HG03060 (cell line): ENCODE measurements around the gene PLCH1.
"Not testable (repeated sequence)": the region's sequence is repeated elsewhere in the genome, so short reads cannot be mapped to it uniquely, and the experiment has no call there.

Experiments
- ATAC-seq: cut with Tn5 transposase; IDR thresholded peaks from one replicate; pipeline ENCODE4 v1.9.1; 2021; ENCODE audit warnings: low read depth, moderate number of reproducible peaks; ENCODE audit not compliant: unreplicated experiment

PLCH1 gene

GRCh38 chr3:155617346-155617925 lies 127.4 kb downstream of the PLCH1 start:
- no peak for ATAC-seq

- not testable (repeated sequence) for ATAC-seq
Measured at GRCh38 chr3:155615141-155615540, 129.7 kb downstream of the PLCH1 start.

- not testable (repeated sequence) for ATAC-seq
Measured at GRCh38 chr3:155614410-155614809, 130.5 kb downstream of the PLCH1 start.

- no peak for ATAC-seq
Measured at GRCh38 chr3:155611456-155611855, 133.4 kb downstream of the PLCH1 start.

- no peak for ATAC-seq
Measured at GRCh38 chr3:155609586-155609985, 135.3 kb downstream of the PLCH1 start.

DNA sequence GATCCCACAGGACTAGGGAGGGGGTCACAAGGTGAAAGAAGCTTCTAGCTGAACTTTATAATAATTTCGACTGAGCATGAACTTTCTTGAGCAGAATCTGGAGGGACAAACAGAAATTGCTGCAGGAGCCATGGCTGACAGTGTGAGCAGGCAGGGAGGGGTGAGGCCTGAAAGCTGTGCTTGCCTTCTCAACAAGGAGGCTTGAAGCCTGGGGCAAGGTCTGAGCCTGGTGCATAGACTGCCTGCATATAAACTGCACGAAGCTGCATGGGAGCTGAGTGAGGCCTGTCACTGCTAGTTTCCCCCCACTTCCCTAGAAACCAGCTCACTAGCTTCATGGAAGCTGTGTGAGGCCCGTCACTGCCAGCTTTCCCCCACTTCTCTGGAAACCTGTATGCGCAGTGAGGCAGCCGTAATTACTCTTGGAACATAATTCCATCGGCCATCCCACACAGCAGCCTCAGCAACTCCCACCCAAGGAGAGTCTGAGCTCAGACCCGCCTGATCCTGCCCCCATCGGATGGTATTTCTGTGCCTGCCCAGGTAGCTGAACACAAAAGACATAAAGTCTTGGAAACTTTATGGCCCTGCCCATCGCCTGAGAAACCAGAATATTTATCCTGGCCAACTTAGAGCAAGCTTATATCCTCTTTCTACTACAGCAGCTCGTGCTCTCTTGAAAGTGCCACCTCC lies 136.5 kb downstream of the PLCH1 start:
- ATAC-seq = no peak

DNA sequence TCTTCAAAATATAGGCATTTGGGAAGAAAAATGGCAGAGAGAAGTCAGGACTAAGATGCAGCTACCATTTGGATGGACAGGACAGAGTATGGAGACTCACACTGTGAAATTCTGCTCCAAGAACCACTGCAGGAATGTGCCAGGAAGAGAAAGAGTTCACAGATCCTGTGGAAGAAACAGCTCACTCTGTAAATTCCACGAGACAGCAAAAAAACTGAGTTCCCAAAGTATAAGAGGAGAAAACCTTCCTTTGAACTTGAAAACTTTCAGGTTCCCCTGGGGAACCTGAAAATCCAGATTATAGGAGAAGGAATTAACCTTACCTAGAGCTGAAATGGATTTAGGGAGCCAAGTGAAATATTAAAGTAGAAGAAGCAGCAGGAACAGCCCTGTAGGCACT lies 137.1 kb downstream of the PLCH1 start:
- no peak for ATAC-seq

DNA sequence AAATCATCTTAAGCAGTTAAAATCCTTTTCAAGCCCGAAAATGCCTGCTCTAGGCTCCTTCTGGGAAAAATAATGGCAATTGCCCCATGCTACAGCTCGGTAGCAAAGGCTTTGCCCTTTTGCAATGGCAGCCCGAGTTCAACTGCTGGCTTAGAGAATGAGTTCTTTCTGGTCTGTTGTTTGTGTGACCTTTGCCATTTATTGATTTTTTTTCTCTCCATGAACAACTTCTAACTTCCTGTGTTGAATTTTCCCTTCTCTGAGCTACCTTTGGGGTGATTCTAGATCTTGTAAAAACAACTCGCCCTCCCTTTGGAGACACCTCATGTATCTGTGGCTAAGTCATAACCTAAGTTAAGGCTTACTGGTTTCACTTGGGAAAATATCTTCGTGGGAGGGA lies 139.3 kb downstream of the PLCH1 start:
- no peak for ATAC-seq

DNA sequence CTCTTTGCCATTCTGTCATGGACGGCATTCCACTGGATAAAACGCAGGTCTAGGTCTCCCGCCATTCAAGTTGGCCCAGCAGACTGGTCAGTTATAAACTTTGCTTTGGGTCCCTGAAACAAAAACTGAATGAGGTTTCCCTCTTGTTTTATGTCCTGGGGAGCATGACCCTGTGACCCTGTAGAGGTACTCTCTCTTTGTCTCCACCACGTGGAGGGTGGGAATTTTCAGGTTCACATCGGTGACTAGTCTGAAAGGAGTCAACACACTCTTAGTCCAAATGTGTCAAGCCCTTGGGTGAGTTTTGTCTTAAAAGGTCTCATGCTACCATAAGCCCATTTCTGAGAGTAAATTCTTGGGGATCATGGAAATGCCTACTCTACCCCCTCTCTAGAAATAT lies 139.9 kb downstream of the PLCH1 start:
- ATAC-seq = no peak

GRCh38 chr3:155604126-155604525 lies 140.7 kb downstream of the PLCH1 start:
- ATAC-seq = no peak

- ATAC-seq = no peak
Measured at GRCh38 chr3:155603302-155603701, 141.6 kb downstream of the PLCH1 start.

- ATAC-seq = no peak
Measured at GRCh38 chr3:155602307-155602706, 142.6 kb downstream of the PLCH1 start.

GRCh38 chr3:155598671-155599070 lies 146.2 kb downstream of the PLCH1 start:
- ATAC-seq = no peak

- no peak for ATAC-seq
Measured at GRCh38 chr3:155596615-155597014, 148.3 kb downstream of the PLCH1 start.

DNA sequence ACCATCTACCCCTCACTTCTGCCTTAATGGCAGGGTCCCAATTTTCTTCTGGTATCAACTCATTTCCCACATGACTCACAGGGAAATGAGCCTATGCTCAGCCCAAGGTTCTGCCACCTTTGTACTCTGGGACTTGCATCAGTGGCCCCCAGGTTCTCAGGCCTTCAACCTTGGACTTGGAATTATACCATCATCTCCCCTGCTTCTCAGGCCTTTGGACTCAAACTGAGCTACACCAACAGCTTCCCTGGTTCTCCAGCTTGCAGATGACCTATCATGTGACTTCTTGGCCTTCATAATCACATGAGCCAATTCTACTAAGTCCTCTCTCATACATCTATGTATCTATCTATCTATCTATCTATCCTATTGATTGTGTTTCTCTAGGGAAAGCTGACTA lies 149.5 kb downstream of the PLCH1 start:
- ATAC-seq = no peak

DNA sequence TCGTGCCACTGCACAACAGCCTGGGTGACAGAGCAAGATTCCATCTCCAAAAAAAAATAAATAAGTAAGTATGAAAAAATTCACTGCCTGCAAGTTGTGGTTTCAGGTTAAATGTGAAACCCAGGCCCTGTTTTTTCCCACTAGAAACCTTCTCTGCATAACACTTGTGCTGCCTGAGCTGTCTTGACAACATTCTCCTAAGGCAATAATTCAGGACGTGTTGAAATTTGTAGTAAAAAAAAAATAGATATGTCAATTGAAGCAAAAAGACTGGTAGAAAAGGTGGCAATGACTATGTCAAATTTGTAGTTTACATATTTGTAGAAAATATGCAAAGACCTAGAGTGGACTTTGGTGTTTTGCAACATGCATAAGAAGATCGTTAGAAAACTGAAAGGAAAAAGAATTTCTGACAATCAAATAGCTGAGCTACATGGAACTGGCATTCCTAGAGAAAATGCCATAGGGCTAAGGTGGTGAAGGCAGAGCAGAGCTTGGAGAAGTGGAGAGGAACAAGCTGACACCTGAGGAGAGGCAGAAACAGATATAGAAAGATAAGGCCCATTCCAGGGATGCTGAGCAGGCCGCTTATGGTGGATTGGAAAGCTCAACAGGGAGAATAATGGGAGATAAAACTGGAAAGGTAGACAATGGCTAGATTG lies 150.2 kb downstream of the PLCH1 start:
- ATAC-seq = no peak

- no peak for ATAC-seq
Measured at GRCh38 chr3:155587581-155587980, 157.3 kb downstream of the PLCH1 start.

DNA sequence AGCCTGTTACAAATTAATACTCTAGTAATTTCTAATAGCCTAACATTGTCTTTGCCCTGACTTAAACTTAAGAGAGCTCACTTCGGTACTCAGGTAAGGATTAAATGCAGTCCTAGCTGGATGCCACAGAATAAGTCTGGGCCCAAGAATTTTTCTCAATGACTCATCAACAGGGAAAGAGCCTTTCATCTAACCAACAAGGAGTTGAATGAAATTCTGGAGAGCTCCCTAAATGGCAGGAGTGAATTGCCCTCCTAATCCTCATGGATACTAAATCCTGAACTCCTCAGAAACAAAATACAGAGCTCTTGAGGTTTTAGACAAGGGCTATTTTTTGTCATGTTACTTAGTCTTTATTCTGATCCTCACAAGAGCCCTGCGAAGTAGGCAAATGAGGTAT lies 159.5 kb downstream of the PLCH1 start:
- ATAC-seq = no peak

DNA sequence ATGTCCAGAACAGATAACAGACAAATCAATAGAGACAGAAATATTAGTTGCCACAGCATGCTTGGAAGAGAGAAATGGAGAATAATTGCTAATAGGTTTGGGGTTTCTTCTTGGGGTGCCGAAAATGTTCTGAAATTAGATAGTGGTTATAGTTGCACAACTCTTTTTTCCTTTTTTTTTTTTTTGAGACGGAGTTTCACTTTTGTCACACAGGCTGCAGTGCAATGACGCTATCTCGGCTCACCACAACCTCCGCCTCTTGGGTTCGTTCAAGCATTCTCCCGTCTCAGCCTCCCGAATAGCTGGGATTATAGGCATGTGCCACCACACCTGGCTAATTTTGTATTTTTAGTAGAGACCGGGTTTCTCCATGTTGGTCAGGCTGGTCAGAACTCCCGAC lies 163.3 kb downstream of the PLCH1 start:
- ATAC-seq = no peak

GRCh38 chr3:155572085-155572484 lies 172.8 kb downstream of the PLCH1 start:
- no peak for ATAC-seq

DNA sequence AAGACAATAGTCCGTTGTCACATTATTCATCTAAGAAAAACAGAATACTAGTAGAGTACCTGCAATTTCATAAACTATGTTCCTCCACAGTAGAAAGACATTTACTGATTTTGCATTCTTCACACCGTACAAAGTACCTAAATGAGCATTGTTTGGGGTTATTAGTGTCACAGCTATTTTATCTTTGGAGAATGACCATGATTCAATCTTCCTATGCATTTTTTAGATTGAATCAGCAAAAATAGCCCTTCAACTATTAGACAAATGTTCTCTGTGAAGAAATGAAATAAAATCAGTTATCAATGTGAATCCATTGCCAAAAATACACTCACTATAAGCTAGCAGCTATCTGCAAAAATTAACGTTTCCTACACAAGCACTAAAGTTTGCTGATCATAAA lies 176.6 kb downstream of the PLCH1 start:
- ATAC-seq = no peak

GRCh38 chr3:155560594-155560993 lies 184.3 kb downstream of the PLCH1 start:
- no peak for ATAC-seq
